SK-N-MC (cell line): ENCODE measurements around the gene HERPUD2.

Experiments
- EZH2 ChIP-seq: fragments of 200-600 bp; sonication (generic); IDR thresholded peaks from one replicate; pipeline ENCODE4 v1.6.1; 2017; ENCODE audit warnings: antibody characterized with exemption
- POLR2AphosphoS5 ChIP-seq: IDR thresholded peaks from 2 replicates; pipeline ENCODE4 v1.6.1; 2012; ENCODE audit warnings: mild to moderate bottlenecking, low read depth, low read length, borderline replicate concordance

DNA sequence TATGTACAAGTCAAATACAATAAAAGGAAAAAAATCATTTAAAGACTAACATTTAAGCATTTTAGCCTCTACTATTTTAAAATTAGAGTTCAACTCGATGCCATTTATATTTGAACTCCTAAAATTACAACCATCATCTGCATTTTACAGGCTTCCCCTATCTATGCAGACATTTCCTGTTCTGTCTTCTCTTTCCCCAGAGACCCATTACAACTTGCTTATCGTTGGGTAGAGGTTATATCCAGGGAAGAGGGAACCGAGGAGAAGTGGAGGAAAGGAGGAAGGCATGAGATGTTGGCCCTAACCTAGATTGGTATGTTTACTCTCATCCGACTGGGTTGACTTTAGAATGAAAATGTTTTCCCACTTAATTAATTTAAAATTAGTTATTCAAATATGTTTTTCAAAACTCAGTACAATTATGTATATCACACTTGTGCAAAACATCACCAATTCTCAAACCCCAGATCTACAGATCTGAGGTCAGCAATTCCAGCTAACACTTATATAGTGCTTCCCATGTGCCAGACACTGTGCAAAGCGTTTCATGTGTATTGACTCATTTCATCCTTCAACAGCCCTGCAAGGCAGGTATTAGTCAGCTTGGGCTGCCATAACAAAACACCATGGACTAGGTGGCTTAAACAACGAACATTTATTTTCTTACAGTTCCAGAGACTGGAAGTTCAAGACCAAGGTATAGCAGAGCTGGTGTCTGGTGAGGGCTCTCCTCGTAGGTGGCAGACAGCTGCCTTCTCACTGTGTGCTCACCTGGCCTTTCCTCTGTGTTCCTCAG is 27.3 kb upstream of the HERPUD2 start:
- TF ChIP-seq POLR2AphosphoS5 (no peak), EZH2 (no peak)
